ENCODE measurements around the gene MYOG. TPM values are rescaled to one million over a fixed set of nuclear protein-coding genes. Genes with fewer than 3 reads are reported as not detected.
A peak's percentile ranks its signal among the peaks of the same experiment; 100 is the strongest.

Gene MYOG
- total RNA-seq (2022) (not detected in 2 replicates), Bru-seq, nascent RNA (not detected), BruChase-seq, experiment 1, labeled RNA remaining after a 2-hour chase (not detected), BruChase-seq, experiment 2, labeled RNA remaining after a 6-hour chase (not detected)
- long read RNA-seq, result 0 reads

GRCh38 chr1:203085528-203086406, at the start of gene MYOG:
MYOG (minus strand) TSS chr1:203086012; CDS start chr1:203085961, 51 bp downstream.
- POLR2A ChIA-PET, result interaction anchor here (0.5 kb wide), 1 partner anchor 13 kb away, joined by 20 read pairs; no protein-coding TSS in a partner anchor
- no peaks in the 10 kb centered on the region for H3K36me3 ChIP-seq (ENCODE audit: control insufficient read depth, insufficient read depth, low read length)
- intact Hi-C loops (cut with micrococcal nuclease; ENCODE audit: unreplicated experiment), result no loop called here
- no peak within 1 kb of the TSS for H3K4me3 ChIP-seq (ENCODE audit: low read depth, low read length)
- Mint-ChIP-seq H3K27ac (ENCODE audit: unreplicated experiment) (no peak within 1 kb of the TSS), H3K36me3 (ENCODE audit: insufficient read depth, unreplicated experiment) (no peaks in the 10 kb centered on the region), H3K9me3 (ENCODE audit: unreplicated experiment) (no peaks in the 10 kb centered on the region), H3K4me3 (ENCODE audit: unreplicated experiment) (no peak within 1 kb of the TSS), H3K4me1 (ENCODE audit: low read depth, unreplicated experiment) (no peaks in the 10 kb centered on the region), H3K27me3 (ENCODE audit: insufficient read depth, unreplicated experiment) (peaks cover 3% of the 10 kb centered on the region)
- no peaks in the 10 kb centered on the region for H3K4me1 ChIP-seq
- CTCF ChIA-PET, result no interaction called here
- H3K27me3 ChIP-seq (replicated peaks; ENCODE audit: control insufficient read depth, insufficient read depth, low read length), result no peaks in the 10 kb centered on the region
- BruUV-seq (replicated peaks), result no TSS peak
- DNase-seq, result no peak
- TF ChIP-seq, protein P1, sequence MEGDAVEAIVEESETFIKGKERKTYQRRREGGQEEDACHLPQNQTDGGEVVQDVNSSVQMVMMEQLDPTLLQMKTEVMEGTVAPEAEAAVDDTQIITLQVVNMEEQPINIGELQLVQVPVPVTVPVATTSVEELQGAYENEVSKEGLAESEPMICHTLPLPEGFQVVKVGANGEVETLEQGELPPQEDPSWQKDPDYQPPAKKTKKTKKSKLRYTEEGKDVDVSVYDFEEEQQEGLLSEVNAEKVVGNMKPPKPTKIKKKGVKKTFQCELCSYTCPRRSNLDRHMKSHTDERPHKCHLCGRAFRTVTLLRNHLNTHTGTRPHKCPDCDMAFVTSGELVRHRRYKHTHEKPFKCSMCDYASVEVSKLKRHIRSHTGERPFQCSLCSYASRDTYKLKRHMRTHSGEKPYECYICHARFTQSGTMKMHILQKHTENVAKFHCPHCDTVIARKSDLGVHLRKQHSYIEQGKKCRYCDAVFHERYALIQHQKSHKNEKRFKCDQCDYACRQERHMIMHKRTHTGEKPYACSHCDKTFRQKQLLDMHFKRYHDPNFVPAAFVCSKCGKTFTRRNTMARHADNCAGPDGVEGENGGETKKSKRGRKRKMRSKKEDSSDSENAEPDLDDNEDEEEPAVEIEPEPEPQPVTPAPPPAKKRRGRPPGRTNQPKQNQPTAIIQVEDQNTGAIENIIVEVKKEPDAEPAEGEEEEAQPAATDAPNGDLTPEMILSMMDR (IDR thresholded peaks at IDR 0.05; ENCODE audit: insufficient read depth in 1 of 2, low read depth in 1 of 2, low read length in 1 of 2, severe bottlenecking in 1 of 2, unreplicated experiment in 1 of 2), result no peak
- H3K9me3 ChIP-seq, result no peaks in the 10 kb centered on the region

DNA sequence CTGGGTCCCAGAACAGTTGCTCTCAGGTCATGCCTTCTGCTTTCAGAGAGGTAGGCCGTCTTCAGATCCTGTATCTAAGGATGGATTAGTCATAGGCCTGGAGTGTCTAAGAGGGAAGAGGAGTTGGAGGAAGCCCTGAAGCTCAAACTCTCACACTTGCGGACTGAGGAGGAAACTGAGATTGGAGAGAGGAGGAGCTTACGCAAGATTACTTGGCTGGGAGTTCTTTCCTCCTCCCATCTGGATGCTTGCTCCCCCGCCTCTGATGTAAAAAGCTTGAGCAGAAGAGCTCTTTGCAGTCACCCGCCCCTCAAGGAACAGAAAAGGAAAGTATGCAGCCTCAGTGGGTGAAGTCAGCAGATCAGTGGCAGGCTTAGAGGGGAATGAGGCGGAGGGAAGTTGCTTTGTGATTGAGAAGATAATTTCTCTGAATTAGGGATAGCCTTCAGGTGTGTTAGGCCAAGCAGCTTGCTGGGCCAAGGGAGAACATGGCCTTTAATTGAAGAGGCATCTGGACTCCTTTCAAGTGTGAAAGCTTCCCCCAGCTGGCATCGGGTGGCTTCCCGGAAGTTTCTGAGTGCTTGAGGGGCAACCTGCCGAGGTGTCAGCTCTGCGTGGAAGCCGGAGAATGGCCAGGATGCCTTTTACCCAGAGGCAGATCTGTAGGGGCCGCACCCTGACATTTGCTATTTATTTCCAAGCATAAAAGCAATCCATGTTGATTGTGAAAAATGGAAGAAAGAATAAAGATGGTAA, 48.3 kb upstream of the MYOG start:
- H3K9me3 ChIP-seq, result no peaks in the 10 kb centered on the region
- no peaks in the 10 kb centered on the region for H3K27me3 ChIP-seq (replicated peaks; ENCODE audit: control insufficient read depth, insufficient read depth, low read length)
- H3K4me1 Mint-ChIP-seq (ENCODE audit: low read depth, unreplicated experiment), result peaks cover 16% of the 10 kb centered on the region
- no peaks in the 10 kb centered on the region for H3K36me3 ChIP-seq (ENCODE audit: control insufficient read depth, insufficient read depth, low read length)
- TF ChIP-seq, protein P1 (IDR thresholded peaks at IDR 0.05; ENCODE audit: insufficient read depth in 1 of 2, low read depth in 1 of 2, low read length in 1 of 2, severe bottlenecking in 1 of 2, unreplicated experiment in 1 of 2), result no peak
- H3K4me3 Mint-ChIP-seq (ENCODE audit: unreplicated experiment), result no peak overlapping the region
- peaks cover 4% of the 10 kb centered on the region; the same call in 1 of the 2 replicates for H3K4me1 ChIP-seq
- H3K36me3 Mint-ChIP-seq (ENCODE audit: insufficient read depth, unreplicated experiment), result peaks cover 11% of the 10 kb centered on the region
- ChIA-PET POLR2A (no interaction called here), CTCF (interaction anchor here (0.6 to 0.9 kb wide), 2 partner anchors 44 to 82 kb away, joined by 3 to 4 read pairs; no protein-coding TSS in a partner anchor)
- no peak overlapping the region for H3K4me3 ChIP-seq (ENCODE audit: low read depth, low read length)
- no peaks in the 10 kb centered on the region for H3K27me3 Mint-ChIP-seq (ENCODE audit: insufficient read depth, unreplicated experiment)
- H3K27ac Mint-ChIP-seq (ENCODE audit: unreplicated experiment), result no peak overlapping the region
- DNase-seq, result peak in 1 of 2 experiments; percentile 17
- BruUV-seq (replicated peaks), result no TSS peak
- intact Hi-C loops (cut with micrococcal nuclease; ENCODE audit: unreplicated experiment), result no loop called here
- no peaks in the 10 kb centered on the region for H3K9me3 Mint-ChIP-seq (ENCODE audit: unreplicated experiment)

DNA sequence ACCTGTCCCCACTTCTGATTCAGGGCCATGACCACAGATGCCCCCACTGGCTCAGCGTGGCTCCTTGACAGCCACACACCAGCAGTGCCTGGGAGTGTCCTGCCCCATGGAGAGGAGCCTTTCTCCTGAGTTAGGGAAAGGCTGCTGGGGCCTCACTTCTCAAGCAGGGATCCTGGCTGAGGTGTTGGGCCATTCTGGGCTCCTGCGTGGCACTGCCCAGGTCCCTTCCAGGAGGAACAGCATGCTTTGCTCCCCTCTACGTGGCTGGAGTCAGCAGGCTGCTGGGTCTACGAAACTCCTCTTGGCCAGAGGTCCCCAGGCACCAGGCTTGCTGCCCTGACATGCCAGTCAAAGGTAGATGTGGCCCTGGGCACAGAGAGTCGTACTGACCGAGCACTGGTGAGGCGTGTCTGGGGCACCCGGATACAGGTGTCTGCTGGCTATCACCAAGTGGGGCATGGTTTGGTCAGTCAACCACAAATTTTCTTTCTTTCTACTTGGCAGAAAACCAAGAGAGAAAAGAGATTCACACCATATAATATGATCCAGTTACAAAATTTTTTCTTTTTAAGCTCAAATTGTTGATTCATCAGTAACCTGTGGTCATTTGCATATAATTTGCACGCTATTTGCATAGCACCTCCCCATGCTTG, 45.9 kb upstream of the MYOG start:
- Histone ChIP-seq H3K27me3 (replicated peaks; ENCODE audit: control insufficient read depth, insufficient read depth, low read length) (no peaks in the 10 kb centered on the region), H3K9me3 (no peaks in the 10 kb centered on the region), H3K36me3 (ENCODE audit: control insufficient read depth, insufficient read depth, low read length) (no peaks in the 10 kb centered on the region), H3K4me3 (ENCODE audit: low read depth, low read length) (no peak overlapping the region), H3K4me1 (peaks cover 11% of the 10 kb centered on the region)
- Mint-ChIP-seq H3K27ac (ENCODE audit: unreplicated experiment) (no peak overlapping the region), H3K27me3 (ENCODE audit: insufficient read depth, unreplicated experiment) (no peaks in the 10 kb centered on the region), H3K4me1 (ENCODE audit: low read depth, unreplicated experiment) (peaks cover 16% of the 10 kb centered on the region), H3K4me3 (ENCODE audit: unreplicated experiment) (no peak overlapping the region), H3K36me3 (ENCODE audit: insufficient read depth, unreplicated experiment) (peaks cover 16% of the 10 kb centered on the region), H3K9me3 (ENCODE audit: unreplicated experiment) (no peaks in the 10 kb centered on the region)
- ChIA-PET POLR2A (no interaction called here), CTCF (no interaction called here)
- BruUV-seq (replicated peaks), result no TSS peak
- TF ChIP-seq, protein P1 (IDR thresholded peaks at IDR 0.05; ENCODE audit: insufficient read depth in 1 of 2, low read depth in 1 of 2, low read length in 1 of 2, severe bottlenecking in 1 of 2, unreplicated experiment in 1 of 2), result no peak
- DNase-seq, result peak in 1 of 2 experiments; percentile 19
- intact Hi-C loops (cut with micrococcal nuclease; ENCODE audit: unreplicated experiment), result no loop called here

All from Caco-2 (cell line).